HG03196 (cell line): ENCODE data around the gene TOR1A.
"Not testable (repeated sequence)": the region's sequence is repeated elsewhere in the genome, so short reads cannot be mapped to it uniquely, and the experiment has no call there.

Source experiments
- ATAC-seq: cut with Tn5 transposase; IDR thresholded peaks from one replicate; pipeline ENCODE4 v1.9.1; 2021; ENCODE audit not compliant: unreplicated experiment

Gene TOR1A

GRCh38 chr9:129783516-129784361 is 40.2 kb downstream of the TOR1A start:
- no peak for ATAC-seq

GRCh38 chr9:129781981-129782380 is 42.0 kb downstream of the TOR1A start:
- no peak for ATAC-seq

DNA sequence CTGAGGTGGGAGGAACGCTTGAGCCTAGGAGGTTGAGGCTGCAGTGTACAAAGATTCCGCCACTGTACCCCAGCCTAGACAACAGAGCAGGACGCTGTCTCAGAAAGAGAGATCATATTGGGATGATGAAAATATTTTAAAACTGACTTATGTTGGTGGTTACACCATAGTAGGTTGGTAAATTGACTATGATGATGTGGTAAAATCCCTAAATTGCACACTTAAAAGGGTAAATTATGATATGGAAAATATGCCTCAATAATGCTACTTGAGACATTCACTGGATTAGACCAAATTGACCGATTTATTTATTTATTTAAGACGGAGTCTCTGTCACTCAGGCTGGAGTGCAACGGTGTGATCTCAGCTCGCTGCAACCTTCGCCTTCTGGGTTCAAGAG is 42.8 kb downstream of the TOR1A start:
- ATAC-seq = no peak

- no peak for ATAC-seq
Observed at GRCh38 chr9:129779560-129780190, 44.3 kb downstream of the TOR1A start.

DNA sequence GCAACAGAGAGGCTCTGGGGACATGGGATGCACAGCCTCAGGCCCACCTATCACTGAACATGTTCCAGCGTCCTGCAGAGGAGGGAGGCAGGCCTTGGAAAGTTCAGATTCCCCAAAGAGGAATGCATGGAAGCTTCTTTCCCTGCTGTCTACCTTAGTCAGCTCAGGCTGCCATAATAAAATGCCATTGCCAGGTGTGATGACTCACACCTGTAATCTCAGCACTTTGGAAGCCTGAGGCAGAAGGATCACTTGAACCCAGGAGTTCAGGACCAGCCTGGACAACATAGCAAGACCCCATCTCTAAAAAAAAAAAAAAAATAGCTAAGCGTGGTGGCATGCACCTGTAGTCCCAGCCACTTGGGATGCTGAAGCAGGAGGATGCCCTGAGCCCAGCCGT is 45.5 kb downstream of the TOR1A start:
- ATAC-seq = no peak

DNA sequence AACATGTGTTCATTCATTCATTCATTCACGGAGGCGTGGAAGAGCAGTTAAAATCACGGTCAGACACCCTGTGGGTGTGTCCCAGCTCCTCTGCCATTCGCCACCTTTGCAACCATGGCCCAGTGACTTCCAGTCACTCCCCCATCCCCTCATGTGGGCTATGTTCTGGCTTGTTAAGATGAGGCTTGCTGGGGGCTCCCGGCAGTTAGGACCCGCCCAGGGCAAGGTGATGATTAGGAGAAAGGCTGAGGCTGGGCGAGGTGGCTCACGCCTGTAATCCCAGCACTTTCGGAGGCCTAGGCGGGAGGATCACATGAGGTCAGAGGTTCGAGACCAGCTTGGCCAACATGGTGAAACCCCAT is 46.2 kb downstream of the TOR1A start:
- no peak for ATAC-seq

DNA sequence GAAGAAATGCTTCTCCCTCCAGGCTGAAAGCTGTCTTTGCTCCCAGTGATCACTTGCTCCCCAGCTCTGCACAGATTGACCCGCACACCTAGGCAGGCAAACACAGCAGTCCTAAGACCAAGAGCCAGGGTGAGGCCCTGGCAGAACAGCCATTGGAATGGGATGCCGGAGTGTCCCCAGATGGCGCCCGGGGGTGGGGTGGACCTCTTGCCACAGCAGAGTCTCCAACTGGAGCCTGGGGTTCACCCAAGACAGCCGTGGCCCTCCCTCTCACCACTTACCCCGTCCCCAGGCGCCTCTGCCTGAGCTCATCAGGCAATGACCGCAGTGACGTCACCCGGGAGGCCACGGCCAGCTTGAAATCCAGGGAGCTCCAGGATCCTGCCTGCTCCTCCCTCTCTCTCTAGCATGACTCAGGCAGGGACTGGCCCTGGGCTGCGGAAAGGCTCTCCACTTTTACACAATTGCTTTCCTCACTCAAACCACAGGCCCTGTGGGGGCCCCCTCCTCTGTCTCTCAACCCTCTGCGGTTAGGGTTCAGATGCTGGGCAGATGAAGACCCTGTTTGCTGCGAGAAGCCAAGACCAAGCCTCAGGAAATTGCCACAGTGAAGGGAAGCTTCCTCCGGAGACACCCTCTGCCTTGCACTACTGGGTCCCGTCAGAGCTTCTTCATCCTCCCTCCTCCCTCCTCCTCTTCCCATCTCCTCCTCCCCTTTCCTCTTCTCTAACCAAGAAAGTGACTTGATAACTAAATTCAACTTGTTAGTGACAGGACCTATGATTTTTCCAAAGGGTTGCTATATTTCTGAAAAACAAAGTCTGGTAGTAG is 46.8 kb downstream of the TOR1A start:
- no peak for ATAC-seq

DNA sequence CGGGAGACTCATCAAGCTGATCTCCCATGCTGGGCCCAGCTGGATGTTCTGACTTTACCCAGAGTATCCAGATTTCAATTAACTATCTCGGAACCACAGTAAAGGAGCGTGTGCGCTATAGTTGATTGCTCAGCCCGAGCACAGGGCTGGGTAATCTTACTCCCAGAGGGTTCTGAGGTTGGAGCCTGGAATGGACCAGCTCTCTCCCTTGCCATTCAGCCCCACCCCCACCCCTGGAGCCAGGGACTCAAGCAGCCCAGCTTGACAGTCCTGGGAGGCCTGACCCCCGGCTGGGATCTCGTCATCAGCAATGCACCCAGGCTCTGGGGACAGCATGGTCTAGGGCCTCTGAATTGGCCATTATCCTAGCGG is 47.4 kb downstream of the TOR1A start:
- ATAC-seq = no peak

DNA sequence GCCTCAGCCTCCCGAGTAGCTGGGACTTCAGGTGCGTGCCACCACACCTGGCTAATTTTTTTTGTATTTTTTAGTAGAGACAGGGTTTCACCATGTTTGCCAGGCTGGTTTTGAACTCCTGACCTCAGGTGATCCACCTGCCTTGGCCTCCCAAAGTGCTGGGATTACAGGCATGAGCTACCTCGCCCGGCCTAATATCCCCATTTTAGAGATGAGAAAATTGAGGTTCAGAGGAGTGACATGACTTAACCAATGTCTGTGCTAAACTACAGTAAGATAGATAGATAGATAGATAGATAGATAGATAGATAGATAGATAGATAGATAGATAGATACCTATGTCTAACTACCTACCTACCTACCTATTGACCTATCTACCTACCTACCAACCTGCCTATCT is 47.8 kb downstream of the TOR1A start:
- ATAC-seq = not testable (repeated sequence)

DNA sequence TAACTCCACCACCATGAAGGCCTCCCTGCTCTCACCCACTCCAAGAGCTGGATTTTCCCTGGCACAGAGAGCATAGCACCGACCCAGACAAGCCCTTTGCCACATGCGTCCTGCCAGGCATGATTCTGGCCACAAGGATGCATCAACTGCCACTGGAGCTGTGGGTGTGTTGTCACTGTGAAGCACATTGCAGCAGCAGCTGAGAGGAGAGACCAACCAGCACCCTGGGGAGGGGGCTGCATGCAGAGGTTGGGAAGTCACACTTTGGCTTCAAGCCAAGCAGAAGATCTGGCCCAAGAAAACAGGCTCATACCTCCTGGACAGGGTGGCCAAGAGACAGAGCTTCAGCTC is 48.5 kb downstream of the TOR1A start:
- no peak for ATAC-seq

GRCh38 chr9:129774791-129775447 is 49.0 kb downstream of the TOR1A start:
- no peak for ATAC-seq

- no peak for ATAC-seq
Observed at GRCh38 chr9:129773262-129774048, 50.5 kb downstream of the TOR1A start.

GRCh38 chr9:129770741-129771140 is 53.2 kb downstream of the TOR1A start:
- no peak for ATAC-seq

DNA sequence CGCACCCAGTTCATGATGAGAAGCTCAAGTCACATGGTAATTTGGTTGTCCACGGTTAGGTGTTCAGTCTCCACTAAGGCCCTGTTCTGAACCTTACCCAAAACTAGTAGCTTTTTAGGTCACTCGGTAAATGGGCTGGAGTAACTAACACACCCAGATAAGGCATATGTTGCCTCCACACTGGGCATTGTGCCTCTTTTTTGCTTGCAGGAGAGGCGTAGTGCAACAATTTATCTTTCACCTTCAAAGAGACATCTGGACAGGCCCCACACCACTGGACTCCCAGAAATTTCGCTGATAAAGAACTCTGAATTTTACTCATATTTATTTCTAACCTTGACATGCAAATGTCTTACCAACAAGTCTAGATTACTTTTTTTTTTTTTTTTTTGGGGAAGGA is 54.3 kb downstream of the TOR1A start:
- no peak for ATAC-seq

- ATAC-seq = no peak
Observed at GRCh38 chr9:129768486-129768885, 55.5 kb downstream of the TOR1A start.

DNA sequence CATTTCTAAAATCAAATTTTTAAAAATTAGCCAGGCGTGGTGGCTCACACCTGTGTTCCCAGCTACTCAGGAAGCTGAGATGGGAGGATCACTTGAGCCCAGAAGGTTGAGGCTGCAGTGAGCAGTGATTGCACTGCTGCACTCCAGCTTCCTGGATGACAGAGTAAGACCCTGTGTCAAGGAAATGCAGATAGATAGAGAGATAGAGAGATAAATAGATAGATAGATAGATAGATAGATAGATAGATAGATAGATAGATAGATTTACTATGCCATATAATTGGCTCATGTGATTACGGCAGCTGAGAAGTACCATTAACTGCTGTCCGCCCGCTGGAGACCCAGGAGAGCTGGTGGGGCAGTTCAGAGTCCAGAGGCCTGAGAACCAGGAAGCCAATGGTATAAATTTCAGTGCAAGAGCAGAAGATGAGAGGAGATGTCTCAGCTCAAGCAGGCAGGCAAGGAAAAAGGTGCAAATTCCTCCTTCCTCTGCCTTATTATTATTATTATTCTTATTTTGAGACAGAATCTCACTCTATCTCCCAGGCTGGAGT is 58.1 kb downstream of the TOR1A start:
- ATAC-seq = no peak

DNA sequence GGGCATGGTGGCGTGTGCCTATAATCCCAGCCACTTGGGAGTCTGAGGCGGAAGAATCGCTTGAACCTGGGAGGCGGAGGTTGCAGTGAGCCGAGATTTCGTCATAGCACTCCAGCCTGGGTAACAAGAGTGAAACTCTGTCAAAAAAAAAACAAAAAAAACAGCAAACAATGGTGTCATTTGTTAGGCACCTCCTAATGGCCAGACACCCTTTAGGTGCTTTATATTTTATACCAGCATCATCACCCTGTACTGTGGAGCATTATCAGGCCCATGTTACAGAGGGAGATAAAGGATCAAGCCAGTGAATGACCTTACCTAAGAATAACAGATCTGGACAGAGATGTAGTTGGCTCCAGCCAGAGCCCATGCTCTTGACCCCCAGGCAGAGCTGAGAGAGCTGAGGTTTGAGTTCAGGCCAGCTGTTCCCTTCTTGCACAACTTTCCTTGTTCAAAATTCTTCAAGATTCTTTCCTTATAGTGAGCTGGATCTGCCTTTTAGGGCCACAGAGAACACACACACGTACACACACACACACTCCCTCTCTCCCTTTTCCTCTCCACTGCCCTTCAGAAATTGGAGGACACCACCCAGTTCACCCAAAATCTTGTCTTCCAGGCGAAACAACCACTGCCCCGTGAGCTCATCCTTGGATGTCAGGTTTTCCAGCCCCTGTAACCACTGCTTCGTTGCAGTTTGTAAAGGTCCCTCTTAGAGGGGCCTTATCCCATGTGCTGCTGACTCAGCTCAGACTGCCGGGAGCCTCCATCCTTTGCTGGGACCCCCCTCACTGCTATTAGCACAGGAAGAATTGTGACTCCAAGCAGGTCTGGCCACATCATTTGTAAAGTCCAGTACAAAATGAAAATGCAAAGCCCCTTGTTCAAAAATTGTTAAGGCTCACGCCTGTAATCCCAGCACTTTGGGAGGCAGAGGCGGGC is 60.7 kb downstream of the TOR1A start:
- no peak for ATAC-seq
